GM23338 (cell line): ENCODE results near the gene TIE1. TPM values are rescaled to one million over a fixed set of nuclear protein-coding genes. Genes with fewer than 3 reads are reported as not detected.

Experiments used
- ATAC-seq: fragments of 200-7000 bp; cut with Tn5 transposase; 3 replicates; pipeline ENCODE4 v1.9.1; 2020
- DNase-seq: peaks from one replicate; pipeline ENCODE4 v3.0.0-alpha.2; 2015; ENCODE audit warnings: low spot score
- H2AFZ ChIP-seq: fragments of 200-600 bp; sonication (generic); 2 replicates; pipeline ENCODE4 v1.8.0; 2016; ENCODE audit warnings: antibody characterized with exemption, mild to moderate bottlenecking, moderate library complexity
- H3F3A ChIP-seq: fragments of 200-600 bp; sonication (generic); replicated peaks from 2 replicates; pipeline ENCODE4 v1.8.0; 2017; ENCODE audit warnings: antibody characterized with exemption, mixed run types, low read depth
- H3K27ac ChIP-seq: fragments of 200-600 bp; sonication (generic); 2 replicates; pipeline ENCODE4 v1.6.1; 2016; ENCODE audit warnings: low read depth
- H3K27me3 ChIP-seq: fragments of 200-600 bp; sonication (generic); 2 replicates; pipeline ENCODE4 v1.8.0; 2016; ENCODE audit warnings: mild to moderate bottlenecking, mixed run types, moderate library complexity; ENCODE audit not compliant: insufficient read depth
- H3K36me3 ChIP-seq: fragments of 200-600 bp; sonication (generic); 2 replicates; pipeline ENCODE4 v1.8.0; 2016; ENCODE audit warnings: mild to moderate bottlenecking; ENCODE audit not compliant: insufficient read depth
- H3K4me1 ChIP-seq: fragments of 200-600 bp; sonication (generic); 2 replicates; pipeline ENCODE4 v1.8.0; 2016; ENCODE audit warnings: mild to moderate bottlenecking, moderate library complexity; ENCODE audit not compliant: insufficient read depth
- H3K4me2 ChIP-seq: fragments of 200-600 bp; sonication (generic); 2 replicates; pipeline ENCODE4 v1.7.1; 2017; ENCODE audit warnings: mixed run types
- H3K4me3 ChIP-seq: fragments of 200-600 bp; sonication (generic); 2 replicates; pipeline ENCODE4 v1.6.1; 2016; ENCODE audit warnings: mixed run types
- H3K79me2 ChIP-seq: fragments of 200-600 bp; sonication (generic); replicated peaks from 2 replicates; pipeline ENCODE4 v1.8.0; 2017; ENCODE audit warnings: mild to moderate bottlenecking; ENCODE audit not compliant: insufficient read depth
- H3K9me2 ChIP-seq: fragments of 200-600 bp; sonication (generic); 2 replicates; pipeline ENCODE4 v1.8.0; 2017; ENCODE audit not compliant: insufficient read depth
- H4K20me1 ChIP-seq: fragments of 200-600 bp; sonication (generic); replicated peaks from 2 replicates; pipeline ENCODE4 v1.8.0; 2017; ENCODE audit warnings: mild to moderate bottlenecking; ENCODE audit not compliant: insufficient read depth
- H3K27ac Mint-ChIP-seq: 2 replicates; pipeline ENCODE4 v1.8.0; 2020; ENCODE audit warnings: inconsistent platforms, mild to moderate bottlenecking, moderate library complexity, mixed read lengths
- H3K27me3 Mint-ChIP-seq: 3 replicates; pipeline ENCODE4 v1.8.0; 2022; ENCODE audit warnings: low read depth, mild to moderate bottlenecking, moderate library complexity, mixed read lengths, inconsistent platforms; ENCODE audit not compliant: insufficient read depth, poor library complexity
- H3K36me3 Mint-ChIP-seq: 3 replicates; pipeline ENCODE4 v1.8.0; 2021; ENCODE audit warnings: low read depth, mild to moderate bottlenecking, inconsistent platforms, moderate library complexity, mixed read lengths
- H3K4me1 Mint-ChIP-seq: 3 replicates; pipeline ENCODE4 v1.8.0; 2020; ENCODE audit warnings: mild to moderate bottlenecking, inconsistent platforms, mixed read lengths
- H3K4me3 Mint-ChIP-seq: 3 replicates; pipeline ENCODE4 v1.8.0; 2021; ENCODE audit warnings: moderate library complexity, mild to moderate bottlenecking, inconsistent platforms, mixed read lengths
- H3K9me3 Mint-ChIP-seq: 3 replicates; pipeline ENCODE4 v1.8.0; 2020; ENCODE audit warnings: moderate library complexity, mild to moderate bottlenecking, inconsistent platforms, mixed read lengths
- CREB1 ChIP-seq: fragments of 250-450 bp; sonication (Bioruptor Pico); IDR thresholded peaks from 2 replicates; pipeline ENCODE4 v1.5.0; 2020; ENCODE audit warnings: low read depth, mild to moderate bottlenecking, moderate library complexity
- EZH2 ChIP-seq: fragments of 200-600 bp; sonication (generic); IDR thresholded peaks from one replicate; pipeline ENCODE4 v1.8.0; 2017; ENCODE audit warnings: antibody characterized with exemption, mild to moderate bottlenecking, low read depth; ENCODE audit not compliant: unreplicated experiment
- EZH2phosphoT487 ChIP-seq: fragments of 200-600 bp; sonication (generic); IDR thresholded peaks from one replicate; pipeline ENCODE4 v1.8.1; 2018; ENCODE audit warnings: antibody characterized with exemption; ENCODE audit not compliant: unreplicated experiment
- JUNB ChIP-seq: IDR thresholded peaks from one replicate; pipeline ENCODE4 v1.6.1; 2016; ENCODE audit warnings: antibody characterized with exemption; ENCODE audit not compliant: unreplicated experiment
- NANOG ChIP-seq: IDR thresholded peaks from 2 replicates; pipeline ENCODE4 v1.6.1; 2016; ENCODE audit warnings: antibody characterized with exemption, borderline replicate concordance
- POLR2AphosphoS5 ChIP-seq: IDR thresholded peaks from 2 replicates; pipeline ENCODE4 v1.6.1; 2016; ENCODE audit warnings: antibody characterized with exemption, low read depth
- STAT1 ChIP-seq: IDR thresholded peaks from one replicate; pipeline ENCODE4 v1.6.1; 2016; ENCODE audit warnings: antibody characterized with exemption; ENCODE audit not compliant: unreplicated experiment
- ZNF114 ChIP-seq: fragments of 250-450 bp; sonication (Bioruptor Pico); IDR thresholded peaks from 2 replicates; pipeline ENCODE4 v1.5.0; 2020; ENCODE audit warnings: mild to moderate bottlenecking, moderate library complexity
- ZNF331 ChIP-seq: fragments of 250-450 bp; sonication (Bioruptor Pico); IDR thresholded peaks from 2 replicates; pipeline ENCODE4 v1.5.0; 2020; ENCODE audit warnings: low read depth, mild to moderate bottlenecking, moderate library complexity
- polyA plus RNA-seq: library from polyadenylated mRNA; unstranded; fragments of >200 nt; fragmentation: Nextera tagmentation; extraction: Ambion mirVana; gene quantifications from 2 replicates; pipeline ENCODE4 v1.2.1, GENCODE V29; 2016
- total RNA-seq: library from RNA; depleted of rRNA; stranded (reverse); fragments of >200 nt; shearing (Covaris generic); gene quantifications from 2 replicates; pipeline ENCODE4 v1.2.3, GENCODE V29; 2014
- TF ChIP-seq, protein P1 (sequence below), 2 experiments: fragments of 200-600 bp in 1 of 2; sonication (generic) in 1 of 2; conservative IDR thresholded peaks; 2 replicates each; pipeline versions ENCODE4 v1.5.1 to v1.6.1; 2016 to 2017; ENCODE audit warnings: antibody characterized with exemption in 2 of 2, low read depth in 2 of 2, mild to moderate bottlenecking in 2 of 2, moderate library complexity in 1 of 2
- TF ChIP-seq, protein P2 (sequence below): IDR thresholded peaks from 2 replicates; pipeline ENCODE4 v1.6.1; 2016; ENCODE audit warnings: antibody characterized with exemption
- TF ChIP-seq, protein P3 (sequence below): IDR thresholded peaks from one replicate; pipeline ENCODE4 v1.6.1; 2018; ENCODE audit warnings: antibody characterized with exemption; ENCODE audit not compliant: unreplicated experiment
- TF ChIP-seq, protein P4 (sequence below): fragments of 250-450 bp; sonication (Bioruptor Pico); IDR thresholded peaks from 2 replicates; pipeline ENCODE4 v1.5.0; 2020; ENCODE audit warnings: mild to moderate bottlenecking, moderate library complexity

TIE1 gene
- total and polyA plus RNA-seq, 2 experiments from 2014 or later = 0.37 to 2.3 TPM

DNA sequence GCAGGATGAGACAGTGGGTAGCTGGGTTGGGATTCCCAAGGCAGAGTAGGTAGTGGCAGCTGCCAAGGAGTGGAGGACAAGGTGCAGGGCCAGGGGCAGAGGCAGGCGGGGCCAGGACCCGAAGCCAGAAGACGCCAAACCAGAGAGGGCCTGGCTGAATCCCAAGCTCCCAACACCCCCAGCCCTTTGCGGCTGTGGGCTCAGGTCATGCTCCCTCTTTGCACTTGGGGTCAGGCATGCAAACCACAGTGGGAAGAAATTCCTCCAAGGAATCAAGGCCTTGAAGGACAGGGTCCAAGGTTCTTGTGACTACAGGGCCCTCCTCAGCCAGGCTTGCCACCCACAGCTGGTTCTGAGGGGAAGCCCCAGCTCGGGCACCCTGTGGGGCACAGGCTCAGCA is 21.6 kb upstream of the TIE1 start:
- no peak overlapping the region for H3K27ac Mint-ChIP-seq
- ATAC-seq (no peak), DNase-seq (no peak)
- Histone ChIP-seq H3K36me3 (no peaks in the 10 kb centered on the region), H2AFZ (no peak overlapping the region), H3K79me2 (no peaks in the 10 kb centered on the region), H3F3A (no peaks in the 10 kb centered on the region), H3K27ac (no peak overlapping the region), H3K4me3 (no peak overlapping the region), H3K4me1 (peaks cover 3% of the 10 kb centered on the region; the same call in 1 of the 2 replicates), H3K9me2 (peaks cover 5% of the 10 kb centered on the region; the same call in 1 of the 2 replicates), H4K20me1 (no peaks in the 10 kb centered on the region), H3K4me2 (no peak overlapping the region), H3K27me3 (no peaks in the 10 kb centered on the region)
- H3K36me3 Mint-ChIP-seq = peaks cover 26% of the 10 kb centered on the region
- no peak overlapping the region for H3K4me3 Mint-ChIP-seq
- peaks cover 10% of the 10 kb centered on the region for H3K4me1 Mint-ChIP-seq
- no peaks in the 10 kb centered on the region; the same call in 2 of the 3 replicates for H3K9me3 Mint-ChIP-seq
- H3K27me3 Mint-ChIP-seq = peaks cover 2% of the 10 kb centered on the region
- TF ChIP-seq EZH2phosphoT487 (no peak), CREB1 (CRISPR knock-in tag) (no peak), STAT1 (no peak), POLR2AphosphoS5 (no peak), NANOG (no peak), ZNF114 (CRISPR knock-in tag) (no peak), EZH2 (no peak), ZNF331 (no peak), JUNB (no peak)
- TF ChIP-seq, protein P1, sequence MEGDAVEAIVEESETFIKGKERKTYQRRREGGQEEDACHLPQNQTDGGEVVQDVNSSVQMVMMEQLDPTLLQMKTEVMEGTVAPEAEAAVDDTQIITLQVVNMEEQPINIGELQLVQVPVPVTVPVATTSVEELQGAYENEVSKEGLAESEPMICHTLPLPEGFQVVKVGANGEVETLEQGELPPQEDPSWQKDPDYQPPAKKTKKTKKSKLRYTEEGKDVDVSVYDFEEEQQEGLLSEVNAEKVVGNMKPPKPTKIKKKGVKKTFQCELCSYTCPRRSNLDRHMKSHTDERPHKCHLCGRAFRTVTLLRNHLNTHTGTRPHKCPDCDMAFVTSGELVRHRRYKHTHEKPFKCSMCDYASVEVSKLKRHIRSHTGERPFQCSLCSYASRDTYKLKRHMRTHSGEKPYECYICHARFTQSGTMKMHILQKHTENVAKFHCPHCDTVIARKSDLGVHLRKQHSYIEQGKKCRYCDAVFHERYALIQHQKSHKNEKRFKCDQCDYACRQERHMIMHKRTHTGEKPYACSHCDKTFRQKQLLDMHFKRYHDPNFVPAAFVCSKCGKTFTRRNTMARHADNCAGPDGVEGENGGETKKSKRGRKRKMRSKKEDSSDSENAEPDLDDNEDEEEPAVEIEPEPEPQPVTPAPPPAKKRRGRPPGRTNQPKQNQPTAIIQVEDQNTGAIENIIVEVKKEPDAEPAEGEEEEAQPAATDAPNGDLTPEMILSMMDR (conservative IDR thresholded peaks at IDR 0.05; ENCODE audit: low read depth in 2 of 2) = no peak
- TF ChIP-seq, protein P2, sequence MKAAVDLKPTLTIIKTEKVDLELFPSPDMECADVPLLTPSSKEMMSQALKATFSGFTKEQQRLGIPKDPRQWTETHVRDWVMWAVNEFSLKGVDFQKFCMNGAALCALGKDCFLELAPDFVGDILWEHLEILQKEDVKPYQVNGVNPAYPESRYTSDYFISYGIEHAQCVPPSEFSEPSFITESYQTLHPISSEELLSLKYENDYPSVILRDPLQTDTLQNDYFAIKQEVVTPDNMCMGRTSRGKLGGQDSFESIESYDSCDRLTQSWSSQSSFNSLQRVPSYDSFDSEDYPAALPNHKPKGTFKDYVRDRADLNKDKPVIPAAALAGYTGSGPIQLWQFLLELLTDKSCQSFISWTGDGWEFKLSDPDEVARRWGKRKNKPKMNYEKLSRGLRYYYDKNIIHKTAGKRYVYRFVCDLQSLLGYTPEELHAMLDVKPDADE = no peak
- TF ChIP-seq, protein P3, sequence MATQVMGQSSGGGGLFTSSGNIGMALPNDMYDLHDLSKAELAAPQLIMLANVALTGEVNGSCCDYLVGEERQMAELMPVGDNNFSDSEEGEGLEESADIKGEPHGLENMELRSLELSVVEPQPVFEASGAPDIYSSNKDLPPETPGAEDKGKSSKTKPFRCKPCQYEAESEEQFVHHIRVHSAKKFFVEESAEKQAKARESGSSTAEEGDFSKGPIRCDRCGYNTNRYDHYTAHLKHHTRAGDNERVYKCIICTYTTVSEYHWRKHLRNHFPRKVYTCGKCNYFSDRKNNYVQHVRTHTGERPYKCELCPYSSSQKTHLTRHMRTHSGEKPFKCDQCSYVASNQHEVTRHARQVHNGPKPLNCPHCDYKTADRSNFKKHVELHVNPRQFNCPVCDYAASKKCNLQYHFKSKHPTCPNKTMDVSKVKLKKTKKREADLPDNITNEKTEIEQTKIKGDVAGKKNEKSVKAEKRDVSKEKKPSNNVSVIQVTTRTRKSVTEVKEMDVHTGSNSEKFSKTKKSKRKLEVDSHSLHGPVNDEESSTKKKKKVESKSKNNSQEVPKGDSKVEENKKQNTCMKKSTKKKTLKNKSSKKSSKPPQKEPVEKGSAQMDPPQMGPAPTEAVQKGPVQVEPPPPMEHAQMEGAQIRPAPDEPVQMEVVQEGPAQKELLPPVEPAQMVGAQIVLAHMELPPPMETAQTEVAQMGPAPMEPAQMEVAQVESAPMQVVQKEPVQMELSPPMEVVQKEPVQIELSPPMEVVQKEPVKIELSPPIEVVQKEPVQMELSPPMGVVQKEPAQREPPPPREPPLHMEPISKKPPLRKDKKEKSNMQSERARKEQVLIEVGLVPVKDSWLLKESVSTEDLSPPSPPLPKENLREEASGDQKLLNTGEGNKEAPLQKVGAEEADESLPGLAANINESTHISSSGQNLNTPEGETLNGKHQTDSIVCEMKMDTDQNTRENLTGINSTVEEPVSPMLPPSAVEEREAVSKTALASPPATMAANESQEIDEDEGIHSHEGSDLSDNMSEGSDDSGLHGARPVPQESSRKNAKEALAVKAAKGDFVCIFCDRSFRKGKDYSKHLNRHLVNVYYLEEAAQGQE = no peak
- TF ChIP-seq, protein P4, sequence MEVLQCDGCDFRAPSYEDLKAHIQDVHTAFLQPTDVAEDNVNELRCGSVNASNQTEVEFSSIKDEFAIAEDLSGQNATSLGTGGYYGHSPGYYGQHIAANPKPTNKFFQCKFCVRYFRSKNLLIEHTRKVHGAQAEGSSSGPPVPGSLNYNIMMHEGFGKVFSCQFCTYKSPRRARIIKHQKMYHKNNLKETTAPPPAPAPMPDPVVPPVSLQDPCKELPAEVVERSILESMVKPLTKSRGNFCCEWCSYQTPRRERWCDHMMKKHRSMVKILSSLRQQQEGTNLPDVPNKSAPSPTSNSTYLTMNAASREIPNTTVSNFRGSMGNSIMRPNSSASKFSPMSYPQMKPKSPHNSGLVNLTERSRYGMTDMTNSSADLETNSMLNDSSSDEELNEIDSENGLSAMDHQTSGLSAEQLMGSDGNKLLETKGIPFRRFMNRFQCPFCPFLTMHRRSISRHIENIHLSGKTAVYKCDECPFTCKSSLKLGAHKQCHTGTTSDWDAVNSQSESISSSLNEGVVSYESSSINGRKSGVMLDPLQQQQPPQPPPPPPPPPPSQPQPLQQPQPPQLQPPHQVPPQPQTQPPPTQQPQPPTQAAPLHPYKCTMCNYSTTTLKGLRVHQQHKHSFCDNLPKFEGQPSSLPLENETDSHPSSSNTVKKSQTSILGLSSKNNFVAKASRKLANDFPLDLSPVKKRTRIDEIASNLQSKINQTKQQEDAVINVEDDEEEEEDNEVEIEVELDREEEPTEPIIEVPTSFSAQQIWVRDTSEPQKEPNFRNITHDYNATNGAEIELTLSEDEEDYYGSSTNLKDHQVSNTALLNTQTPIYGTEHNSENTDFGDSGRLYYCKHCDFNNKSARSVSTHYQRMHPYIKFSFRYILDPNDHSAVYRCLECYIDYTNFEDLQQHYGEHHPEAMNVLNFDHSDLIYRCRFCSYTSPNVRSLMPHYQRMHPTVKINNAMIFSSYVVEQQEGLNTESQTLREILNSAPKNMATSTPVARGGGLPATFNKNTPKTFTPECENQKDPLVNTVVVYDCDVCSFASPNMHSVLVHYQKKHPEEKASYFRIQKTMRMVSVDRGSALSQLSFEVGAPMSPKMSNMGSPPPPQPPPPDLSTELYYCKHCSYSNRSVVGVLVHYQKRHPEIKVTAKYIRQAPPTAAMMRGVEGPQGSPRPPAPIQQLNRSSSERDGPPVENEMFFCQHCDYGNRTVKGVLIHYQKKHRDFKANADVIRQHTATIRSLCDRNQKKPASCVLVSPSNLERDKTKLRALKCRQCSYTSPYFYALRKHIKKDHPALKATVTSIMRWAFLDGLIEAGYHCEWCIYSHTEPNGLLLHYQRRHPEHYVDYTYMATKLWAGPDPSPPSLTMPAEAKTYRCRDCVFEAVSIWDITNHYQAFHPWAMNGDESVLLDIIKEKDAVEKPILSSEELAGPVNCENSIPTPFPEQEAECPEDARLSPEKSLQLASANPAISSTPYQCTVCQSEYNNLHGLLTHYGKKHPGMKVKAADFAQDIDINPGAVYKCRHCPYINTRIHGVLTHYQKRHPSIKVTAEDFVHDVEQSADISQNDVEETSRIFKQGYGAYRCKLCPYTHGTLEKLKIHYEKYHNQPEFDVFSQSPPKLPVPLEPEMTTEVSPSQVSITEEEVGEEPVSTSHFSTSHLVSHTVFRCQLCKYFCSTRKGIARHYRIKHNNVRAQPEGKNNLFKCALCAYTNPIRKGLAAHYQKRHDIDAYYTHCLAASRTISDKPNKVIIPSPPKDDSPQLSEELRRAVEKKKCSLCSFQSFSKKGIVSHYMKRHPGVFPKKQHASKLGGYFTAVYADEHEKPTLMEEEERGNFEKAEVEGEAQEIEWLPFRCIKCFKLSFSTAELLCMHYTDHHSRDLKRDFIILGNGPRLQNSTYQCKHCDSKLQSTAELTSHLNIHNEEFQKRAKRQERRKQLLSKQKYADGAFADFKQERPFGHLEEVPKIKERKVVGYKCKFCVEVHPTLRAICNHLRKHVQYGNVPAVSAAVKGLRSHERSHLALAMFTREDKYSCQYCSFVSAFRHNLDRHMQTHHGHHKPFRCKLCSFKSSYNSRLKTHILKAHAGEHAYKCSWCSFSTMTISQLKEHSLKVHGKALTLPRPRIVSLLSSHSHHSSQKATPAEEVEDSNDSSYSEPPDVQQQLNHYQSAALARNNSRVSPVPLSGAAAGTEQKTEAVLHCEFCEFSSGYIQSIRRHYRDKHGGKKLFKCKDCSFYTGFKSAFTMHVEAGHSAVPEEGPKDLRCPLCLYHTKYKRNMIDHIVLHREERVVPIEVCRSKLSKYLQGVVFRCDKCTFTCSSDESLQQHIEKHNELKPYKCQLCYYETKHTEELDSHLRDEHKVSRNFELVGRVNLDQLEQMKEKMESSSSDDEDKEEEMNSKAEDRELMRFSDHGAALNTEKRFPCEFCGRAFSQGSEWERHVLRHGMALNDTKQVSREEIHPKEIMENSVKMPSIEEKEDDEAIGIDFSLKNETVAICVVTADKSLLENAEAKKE (CRISPR knock-in tag) = no peak
